KMS-11 (cell line): ENCODE measurements around the gene OPN1MW.
"Not testable (repeated sequence)": the region's sequence is repeated elsewhere in the genome, so short reads cannot be mapped to it uniquely, and the experiment has no call there.

Source experiments
- H2AFZ ChIP-seq: fragments of 200-600 bp; sonication (generic); 2 replicates; pipeline ENCODE4 v1.6.1; 2016; ENCODE audit warnings: antibody characterized with exemption, mixed run types, low read depth
- H3K27ac ChIP-seq: fragments of 200-600 bp; sonication (generic); 2 replicates; pipeline ENCODE4 v1.6.1; 2016; ENCODE audit warnings: mild to moderate bottlenecking, mixed run types
- H3K27me3 ChIP-seq: fragments of 200-600 bp; sonication (generic); 2 replicates; pipeline ENCODE4 v1.6.1; 2017; ENCODE audit warnings: mild to moderate bottlenecking, low read depth, mixed run types, moderate library complexity; ENCODE audit not compliant: insufficient read depth
- H3K36me3 ChIP-seq: fragments of 200-600 bp; sonication (generic); 2 replicates; pipeline ENCODE4 v1.6.1; 2017; ENCODE audit warnings: mild to moderate bottlenecking, mixed run types; ENCODE audit not compliant: insufficient read depth
- H3K4me1 ChIP-seq: fragments of 200-600 bp; sonication (generic); 2 replicates; pipeline ENCODE4 v1.6.1; 2016; ENCODE audit warnings: mild to moderate bottlenecking, low read depth, mixed run types; ENCODE audit not compliant: poor library complexity, severe bottlenecking
- H3K4me2 ChIP-seq: fragments of 200-600 bp; sonication (generic); 2 replicates; pipeline ENCODE4 v1.7.0; 2016; ENCODE audit warnings: mild to moderate bottlenecking, mixed run types
- H3K4me3 ChIP-seq: fragments of 200-600 bp; sonication (generic); IDR thresholded peaks from 2 replicates; pipeline ENCODE4 v1.6.1; 2017; ENCODE audit warnings: low read depth, low read length, mixed read lengths; ENCODE audit not compliant: insufficient read depth
- H3K79me2 ChIP-seq: fragments of 200-600 bp; sonication (generic); 2 replicates; pipeline ENCODE4 v1.6.1; 2016; ENCODE audit warnings: low read depth, mixed run types; ENCODE audit not compliant: insufficient read depth
- H3K9ac ChIP-seq: fragments of 200-600 bp; sonication (generic); 2 replicates; pipeline ENCODE4 v1.6.1; 2016; ENCODE audit warnings: mild to moderate bottlenecking, mixed run types
- H4K20me1 ChIP-seq: fragments of 200-600 bp; sonication (generic); 2 replicates; pipeline ENCODE4 v1.6.1; 2016; ENCODE audit warnings: mild to moderate bottlenecking, mixed run types; ENCODE audit not compliant: insufficient read depth

Gene OPN1MW

DNA sequence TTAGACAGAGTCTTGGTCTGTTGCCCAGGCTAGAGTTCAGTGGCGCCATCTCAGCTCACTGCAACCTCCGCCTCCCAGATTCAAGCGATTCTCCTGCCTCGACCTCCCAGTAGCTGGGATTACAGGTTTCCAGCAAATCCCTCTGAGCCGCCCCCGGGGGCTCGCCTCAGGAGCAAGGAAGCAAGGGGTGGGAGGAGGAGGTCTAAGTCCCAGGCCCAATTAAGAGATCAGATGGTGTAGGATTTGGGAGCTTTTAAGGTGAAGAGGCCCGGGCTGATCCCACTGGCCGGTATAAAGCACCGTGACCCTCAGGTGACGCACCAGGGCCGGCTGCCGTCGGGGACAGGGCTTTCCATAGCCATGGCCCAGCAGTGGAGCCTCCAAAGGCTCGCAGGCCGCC is 37.1 kb downstream of the OPN1MW start, which contains the start of gene OPN1MW2:
OPN1MW2 (plus strand) TSS at position 301 of the 400 bp plus-strand sequence; CDS start at position 361, 60 bp downstream.
- not testable (repeated sequence) for H3K9ac ChIP-seq, H3K4me3 ChIP-seq, H3K27ac ChIP-seq, H3K27me3 ChIP-seq, H3K36me3 ChIP-seq, H3K79me2 ChIP-seq, H2AFZ ChIP-seq, H3K4me2 ChIP-seq, H4K20me1 ChIP-seq, H3K4me1 ChIP-seq

DNA sequence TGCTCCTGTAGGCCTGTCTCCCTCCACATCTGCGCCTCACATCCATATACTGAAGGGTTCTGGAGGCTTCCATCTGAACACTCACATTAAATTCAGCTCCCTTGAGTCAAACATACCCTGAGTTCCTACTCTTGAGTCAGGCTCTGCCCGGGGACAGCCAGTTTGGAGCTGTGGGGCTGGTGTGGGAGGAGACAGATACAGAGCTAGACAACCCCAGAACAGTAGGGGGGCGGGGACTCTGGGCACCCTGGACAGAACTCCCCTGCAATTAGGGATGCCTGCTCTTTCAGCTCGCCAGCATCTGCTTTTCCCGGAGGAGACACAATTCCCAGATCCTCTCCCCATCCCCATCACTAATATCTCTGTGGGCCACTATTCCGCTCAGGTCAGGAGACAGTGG is 42.9 kb downstream of the OPN1MW start:
- H3K4me2 ChIP-seq, H3K27ac ChIP-seq, H3K9ac ChIP-seq, H3K36me3 ChIP-seq, H3K4me3 ChIP-seq, H3K4me1 ChIP-seq, H4K20me1 ChIP-seq, H3K79me2 ChIP-seq, H3K27me3 ChIP-seq, H2AFZ ChIP-seq: not testable (repeated sequence)

DNA sequence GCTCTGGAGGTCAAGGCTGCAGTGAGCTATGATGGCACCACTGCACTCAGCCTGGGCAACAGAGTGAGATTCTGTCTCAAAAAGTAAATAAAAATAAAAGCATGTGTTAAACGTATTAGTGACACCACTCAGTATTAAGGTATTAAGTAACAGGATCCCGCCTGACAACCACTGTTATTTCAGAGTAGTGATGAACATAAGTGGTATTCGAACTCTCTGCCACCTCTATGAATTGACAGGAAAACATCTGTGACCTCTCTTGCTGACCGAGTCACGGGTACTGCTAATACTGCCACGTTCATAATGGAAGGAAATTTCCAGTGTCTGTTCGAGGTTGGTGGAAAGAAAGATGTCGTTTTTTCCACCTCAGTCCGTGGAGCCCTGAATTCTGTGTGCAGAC is 44.3 kb downstream of the OPN1MW start:
- H3K27me3 ChIP-seq, H3K4me3 ChIP-seq, H3K27ac ChIP-seq, H3K4me2 ChIP-seq, H3K4me1 ChIP-seq, H4K20me1 ChIP-seq, H3K79me2 ChIP-seq, H3K9ac ChIP-seq, H2AFZ ChIP-seq, H3K36me3 ChIP-seq: not testable (repeated sequence)

DNA sequence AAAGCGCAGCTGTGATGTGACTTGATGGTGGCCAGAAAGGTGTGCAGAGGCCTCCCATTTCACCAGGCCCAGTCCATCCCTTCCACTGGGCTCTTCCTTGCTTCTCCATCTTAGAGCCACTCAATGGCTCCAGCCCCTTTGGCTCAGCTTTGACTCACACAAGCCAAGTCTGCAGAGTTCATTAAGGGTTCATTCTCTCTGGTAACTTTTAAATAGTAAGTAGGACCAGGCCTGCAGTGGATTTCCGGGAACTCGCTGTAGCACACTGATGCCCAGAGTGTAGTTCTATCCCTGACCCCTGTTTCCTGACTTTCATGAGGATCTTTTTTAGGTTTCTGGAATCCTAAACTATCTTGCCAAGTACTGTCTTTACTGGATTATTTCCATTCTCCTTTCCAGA is 49.0 kb downstream of the OPN1MW start:
- not testable (repeated sequence) for H3K9ac ChIP-seq, H4K20me1 ChIP-seq, H3K27me3 ChIP-seq, H3K36me3 ChIP-seq, H3K27ac ChIP-seq, H3K79me2 ChIP-seq, H3K4me3 ChIP-seq, H3K4me2 ChIP-seq, H3K4me1 ChIP-seq, H2AFZ ChIP-seq

DNA sequence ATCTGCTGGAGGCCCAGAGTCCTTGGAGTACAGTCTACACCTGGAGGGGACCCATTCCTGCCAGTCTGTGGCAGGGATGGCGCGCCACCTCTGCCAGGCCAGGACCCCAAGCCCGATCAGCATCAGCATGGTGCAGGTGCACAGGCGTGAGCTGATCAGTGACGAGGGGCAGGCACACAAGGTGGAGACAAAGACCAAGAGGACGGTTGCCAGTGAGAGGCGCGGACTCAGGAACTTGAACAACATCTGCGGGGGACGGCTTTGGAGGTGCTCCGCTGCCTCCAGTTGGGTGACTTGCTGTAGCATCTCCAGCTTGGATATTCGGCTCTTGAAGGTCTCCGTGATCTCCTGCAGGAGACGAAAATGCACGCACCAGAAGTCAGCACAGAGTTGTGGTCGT is 51.2 kb downstream of the OPN1MW start:
- H3K4me1 ChIP-seq, H2AFZ ChIP-seq, H3K4me2 ChIP-seq, H3K27me3 ChIP-seq, H3K4me3 ChIP-seq, H4K20me1 ChIP-seq, H3K27ac ChIP-seq, H3K9ac ChIP-seq, H3K79me2 ChIP-seq, H3K36me3 ChIP-seq: not testable (repeated sequence)

DNA sequence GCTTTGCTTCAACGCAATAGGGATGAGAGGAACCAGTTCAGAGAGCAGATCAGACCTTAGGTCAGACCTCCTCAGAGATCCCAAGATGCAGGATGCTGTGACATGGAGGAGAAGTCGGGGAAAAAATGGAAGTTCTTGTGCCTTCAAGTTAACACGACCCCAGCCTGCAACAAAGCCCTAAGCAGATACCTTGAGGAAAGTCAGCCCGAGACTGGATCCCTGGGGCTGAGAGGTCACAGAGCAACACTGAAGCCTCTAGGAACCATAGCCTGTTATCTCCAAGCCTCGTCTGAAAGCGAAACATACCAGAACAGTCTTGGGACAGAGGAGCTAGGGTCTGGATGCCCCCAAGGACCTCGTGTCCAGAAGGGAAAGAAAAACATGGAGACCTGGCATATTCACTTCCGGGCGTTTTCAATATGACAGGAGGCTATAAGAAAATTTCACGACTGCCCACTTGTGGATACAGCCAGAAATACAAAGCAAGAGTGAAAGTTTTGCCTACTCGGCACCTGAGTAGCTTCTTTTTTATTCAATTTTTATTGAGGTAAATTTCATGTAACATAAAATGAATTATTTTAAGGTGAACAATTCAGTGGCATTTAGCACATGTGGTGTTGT is 56.7 kb downstream of the OPN1MW start:
- not testable (repeated sequence) for H4K20me1 ChIP-seq, H3K9ac ChIP-seq, H3K27me3 ChIP-seq, H3K36me3 ChIP-seq, H2AFZ ChIP-seq, H3K4me3 ChIP-seq, H3K4me1 ChIP-seq, H3K4me2 ChIP-seq, H3K79me2 ChIP-seq, H3K27ac ChIP-seq

DNA sequence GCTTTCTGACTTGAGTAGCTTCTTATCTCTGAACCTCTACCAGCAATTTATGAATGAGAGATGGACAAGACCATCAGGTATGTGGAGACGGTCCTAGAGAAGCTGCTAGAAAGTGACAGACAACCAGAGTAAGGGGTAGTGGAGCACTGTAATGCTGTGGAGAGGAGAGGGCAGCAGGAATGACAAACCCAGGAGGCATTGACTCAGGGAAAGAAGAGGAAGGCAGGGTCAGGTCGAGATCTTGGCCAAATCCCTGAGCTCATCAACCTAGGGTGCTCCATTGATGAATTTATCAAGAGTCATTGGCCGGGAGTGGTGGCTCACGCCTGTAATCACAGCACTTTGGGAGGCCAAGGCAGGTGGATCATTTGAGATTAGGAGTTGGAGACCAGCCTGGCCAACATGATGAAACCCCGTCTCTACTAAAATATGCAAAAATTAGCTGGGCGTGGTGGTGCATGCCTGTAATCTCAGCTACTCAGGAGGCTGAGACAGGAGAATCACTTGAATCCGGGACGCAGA is 57.6 kb downstream of the OPN1MW start:
- not testable (repeated sequence) for H2AFZ ChIP-seq, H3K27me3 ChIP-seq, H3K79me2 ChIP-seq, H3K4me1 ChIP-seq, H3K9ac ChIP-seq, H3K4me3 ChIP-seq, H3K27ac ChIP-seq, H3K4me2 ChIP-seq, H4K20me1 ChIP-seq, H3K36me3 ChIP-seq
